Jurkat, Clone E6-1 (cell line): ENCODE data around the gene TULP1.
A peak's percentile ranks its signal among the peaks of the same experiment; 100 is the strongest.

Experiments
- DNase-seq: peaks from one replicate; pipeline ENCODE4 v3.0.0-alpha.2; 2011; ENCODE audit warnings: low read depth, low spot score
- H3K4me3 ChIP-seq: 2 replicates; pipeline ENCODE4 v1.5.1; 2011; ENCODE audit warnings: mild to moderate bottlenecking, low read length, control low read depth, moderate library complexity

The TULP1 gene

GRCh38 chr6:35473075-35473849 lies 39.4 kb downstream of the TULP1 start:
- no peak for DNase-seq
- no peak overlapping the region for H3K4me3 ChIP-seq

DNA sequence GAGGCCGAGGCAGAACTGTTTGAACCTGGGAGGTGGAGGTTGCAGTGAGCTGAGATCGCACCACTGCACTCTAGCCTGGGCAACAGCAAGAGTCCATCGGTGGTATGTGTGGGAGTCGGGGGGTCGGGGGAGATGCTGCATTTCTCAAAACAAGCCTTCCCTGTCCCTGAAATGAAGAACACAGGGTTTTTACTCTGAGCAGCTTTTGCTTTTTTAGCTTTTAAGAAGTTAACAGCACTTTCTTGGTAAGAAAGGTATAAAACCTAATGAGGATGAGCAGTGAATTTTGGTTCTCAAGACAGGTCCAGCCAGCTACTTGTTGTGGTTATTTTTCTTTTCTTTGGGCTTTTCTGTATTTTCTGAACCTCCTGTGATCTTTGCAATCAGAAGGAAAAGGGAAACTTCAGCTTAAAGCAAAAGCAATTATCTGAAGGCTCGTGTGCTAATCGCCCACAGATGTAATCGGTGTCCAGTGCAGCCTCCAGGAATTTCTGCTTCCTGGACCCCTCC lies 40.8 kb downstream of the TULP1 start:
- no peak for DNase-seq
- no peak overlapping the region for H3K4me3 ChIP-seq

DNA sequence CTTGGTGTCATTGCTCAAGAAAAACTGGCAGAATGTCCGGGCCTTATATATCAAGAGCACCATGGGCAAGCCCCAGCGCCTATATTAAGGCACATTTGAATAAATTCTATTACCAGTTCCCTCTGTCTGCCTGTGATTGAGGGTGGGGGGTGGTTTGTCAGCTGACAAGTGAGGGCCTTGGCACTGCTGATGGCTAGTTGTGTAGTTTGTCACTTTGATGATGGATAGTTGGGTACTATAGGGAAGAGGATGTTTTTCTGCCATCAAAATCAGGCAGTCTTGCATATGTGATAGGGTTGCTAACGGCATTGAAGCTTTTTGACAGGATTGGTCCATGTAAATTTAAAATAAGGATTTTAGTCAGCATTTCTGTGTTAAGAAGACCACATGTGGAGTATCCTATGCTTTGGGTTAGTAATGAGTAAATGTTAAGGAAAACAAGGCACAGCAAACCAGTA lies 42.0 kb downstream of the TULP1 start:
- DNase-seq = no peak
- H3K4me3 ChIP-seq = no peak overlapping the region

- DNase-seq = no peak
- peak overlapping the region; percentile 94 for H3K4me3 ChIP-seq
Observed at GRCh38 chr6:35469751-35470662, 42.7 kb downstream of the TULP1 start.

GRCh38 chr6:35468980-35469750 lies 43.5 kb downstream of the TULP1 start:
- no peak for DNase-seq
- peak overlapping the region; percentile 94 for H3K4me3 ChIP-seq

DNA sequence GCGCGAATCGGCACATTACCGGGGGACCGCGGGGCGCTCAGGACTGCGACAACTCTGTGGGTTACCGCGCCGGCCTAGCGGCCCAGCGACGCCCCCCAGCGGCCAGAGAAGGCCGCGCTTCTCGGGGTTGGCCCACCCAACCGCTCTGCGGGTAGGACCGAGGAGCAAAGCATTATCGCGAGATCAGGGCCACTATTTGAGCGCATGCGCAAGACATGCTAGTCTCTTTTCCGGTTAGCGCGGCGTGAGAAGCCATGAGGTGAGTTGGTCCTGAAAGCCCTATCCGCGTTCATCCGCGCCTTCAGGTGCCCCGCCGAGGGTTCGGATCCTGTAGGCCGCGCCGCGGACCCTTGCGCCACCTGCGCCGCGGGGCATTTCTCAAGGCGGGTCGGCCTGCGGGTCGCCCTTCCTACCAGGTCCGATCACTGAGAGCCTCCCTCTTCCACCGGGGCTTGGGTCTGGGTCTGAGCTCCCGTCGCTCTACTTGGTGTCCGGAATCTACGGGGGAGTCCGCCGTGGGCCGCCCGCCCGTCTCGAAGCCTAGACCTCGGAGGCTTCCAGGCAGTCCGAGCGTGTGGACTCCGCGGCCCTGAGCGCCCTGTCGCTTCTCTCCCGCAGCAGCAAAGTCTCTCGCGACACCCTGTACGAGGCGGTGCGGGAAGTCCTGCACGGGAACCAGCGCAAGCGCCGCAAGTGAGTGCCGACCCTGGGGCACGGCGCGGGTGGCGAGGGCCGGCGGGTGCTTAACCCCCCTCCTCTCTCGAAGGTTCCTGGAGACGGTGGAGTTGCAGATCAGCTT lies 44.3 kb downstream of the TULP1 start, which contains the start of gene RPL10A:
Gene RPL10A, plus strand, starts transcription at position 221 of the 799 bp plus-strand sequence. Its CDS starts 34 bp downstream, at position 255.
- peak within 1 kb of the TSS; percentile 94 for H3K4me3 ChIP-seq
- DNase-seq = peak; percentile 98

DNA sequence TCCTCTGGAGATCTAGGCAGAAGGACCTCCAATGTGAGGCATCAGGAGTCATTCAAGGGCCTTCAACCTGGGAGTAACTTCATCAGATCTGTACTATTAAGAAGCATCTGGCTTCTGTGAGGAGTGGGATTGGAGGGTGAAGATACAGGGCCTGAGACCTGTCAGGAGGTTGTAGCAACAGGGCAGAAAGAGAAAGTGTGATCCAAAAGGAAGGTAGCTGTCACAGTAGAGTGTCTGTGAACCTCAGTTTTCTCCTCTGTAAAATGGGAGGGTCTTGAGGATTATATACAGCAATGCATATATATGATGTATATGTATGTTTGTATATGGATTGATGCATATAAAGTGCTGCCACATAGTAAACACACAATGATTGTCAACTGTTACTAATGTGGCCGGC lies 47.0 kb downstream of the TULP1 start:
- no peak for DNase-seq
- H3K4me3 ChIP-seq = no peak overlapping the region

DNA sequence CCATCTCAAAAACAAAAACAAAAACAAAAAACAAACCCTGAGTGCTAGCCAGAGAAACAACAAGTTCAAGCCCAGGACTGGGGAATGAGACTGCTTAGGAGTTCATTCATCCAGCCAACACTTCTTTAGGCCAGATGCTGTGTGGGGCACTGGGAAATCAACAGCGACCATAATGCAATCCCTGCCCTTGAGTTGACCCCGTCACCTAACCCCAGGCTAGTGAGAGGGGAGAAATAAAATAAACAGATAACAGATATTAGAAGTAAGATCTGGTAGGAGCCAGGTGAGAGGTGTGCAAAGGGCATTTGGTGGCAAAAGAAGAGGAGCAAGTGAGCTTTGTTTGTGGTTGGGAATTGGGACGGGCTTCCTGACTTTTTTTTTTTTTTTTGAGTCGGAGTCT lies 49.4 kb downstream of the TULP1 start:
- no peak overlapping the region for H3K4me3 ChIP-seq
- DNase-seq = no peak

GRCh38 chr6:35461270-35461669 lies 51.4 kb downstream of the TULP1 start:
- H3K4me3 ChIP-seq = no peak overlapping the region
- DNase-seq = no peak

DNA sequence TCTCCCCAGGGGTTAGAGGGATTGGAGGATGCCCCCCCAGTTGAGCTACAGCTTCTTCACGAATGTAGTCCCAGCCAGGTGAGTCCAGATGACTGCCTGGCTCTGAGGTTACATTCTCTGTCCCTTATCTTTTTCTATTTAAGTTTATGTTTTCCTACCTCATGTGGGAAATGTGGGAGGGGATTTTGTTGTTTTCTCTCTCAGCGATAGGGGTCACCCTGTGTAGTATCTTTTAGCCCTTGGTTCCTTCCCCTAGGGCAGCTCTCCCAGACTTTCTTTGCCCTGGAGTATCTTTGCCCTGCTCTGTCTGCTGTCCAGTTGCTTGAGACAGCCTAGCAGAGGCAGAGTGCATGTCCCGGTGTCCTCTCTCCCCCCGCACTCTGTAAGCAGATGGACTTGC lies 54.8 kb downstream of the TULP1 start:
- no peak overlapping the region for H3K4me3 ChIP-seq
- DNase-seq = no peak

DNA sequence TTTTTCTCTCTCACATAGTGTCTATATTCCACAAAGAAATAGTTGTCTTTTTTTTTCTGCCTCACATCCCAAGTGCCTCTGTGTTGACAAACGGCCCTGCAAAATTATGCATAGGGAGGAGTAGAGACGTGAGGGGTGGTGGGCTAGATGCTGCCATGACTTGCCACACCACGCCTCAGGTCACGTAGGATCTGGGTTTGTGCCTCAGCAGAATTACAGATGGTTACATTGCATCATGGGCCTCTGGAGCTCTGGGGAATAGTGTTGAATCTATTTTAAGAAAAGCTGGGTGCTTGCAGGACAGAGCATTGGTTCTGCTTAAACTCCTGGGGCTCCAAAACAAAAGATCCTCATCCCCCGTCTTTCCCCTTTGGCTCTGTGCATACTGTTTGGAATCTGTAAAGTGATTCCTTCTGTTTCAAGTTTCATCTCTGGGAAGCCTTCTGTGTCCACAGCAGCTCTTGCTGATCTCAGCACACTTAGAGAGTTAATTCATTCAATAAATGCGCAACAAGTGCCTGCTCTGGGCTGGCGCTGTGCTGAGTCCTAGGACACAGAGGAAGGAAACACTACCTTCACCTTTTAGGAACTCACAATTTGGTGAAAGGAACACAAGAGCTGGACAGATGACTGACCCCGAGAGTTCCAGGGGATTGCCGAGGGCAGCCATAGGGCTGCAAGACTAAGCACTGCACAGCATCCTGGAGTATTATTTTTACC lies 58.1 kb downstream of the TULP1 start:
- H3K4me3 ChIP-seq = no peak overlapping the region
- no peak for DNase-seq

GRCh38 chr6:35453236-35453635 lies 59.5 kb downstream of the TULP1 start:
- peak overlapping the region; percentile 62 for H3K4me3 ChIP-seq
- DNase-seq = no peak

DNA sequence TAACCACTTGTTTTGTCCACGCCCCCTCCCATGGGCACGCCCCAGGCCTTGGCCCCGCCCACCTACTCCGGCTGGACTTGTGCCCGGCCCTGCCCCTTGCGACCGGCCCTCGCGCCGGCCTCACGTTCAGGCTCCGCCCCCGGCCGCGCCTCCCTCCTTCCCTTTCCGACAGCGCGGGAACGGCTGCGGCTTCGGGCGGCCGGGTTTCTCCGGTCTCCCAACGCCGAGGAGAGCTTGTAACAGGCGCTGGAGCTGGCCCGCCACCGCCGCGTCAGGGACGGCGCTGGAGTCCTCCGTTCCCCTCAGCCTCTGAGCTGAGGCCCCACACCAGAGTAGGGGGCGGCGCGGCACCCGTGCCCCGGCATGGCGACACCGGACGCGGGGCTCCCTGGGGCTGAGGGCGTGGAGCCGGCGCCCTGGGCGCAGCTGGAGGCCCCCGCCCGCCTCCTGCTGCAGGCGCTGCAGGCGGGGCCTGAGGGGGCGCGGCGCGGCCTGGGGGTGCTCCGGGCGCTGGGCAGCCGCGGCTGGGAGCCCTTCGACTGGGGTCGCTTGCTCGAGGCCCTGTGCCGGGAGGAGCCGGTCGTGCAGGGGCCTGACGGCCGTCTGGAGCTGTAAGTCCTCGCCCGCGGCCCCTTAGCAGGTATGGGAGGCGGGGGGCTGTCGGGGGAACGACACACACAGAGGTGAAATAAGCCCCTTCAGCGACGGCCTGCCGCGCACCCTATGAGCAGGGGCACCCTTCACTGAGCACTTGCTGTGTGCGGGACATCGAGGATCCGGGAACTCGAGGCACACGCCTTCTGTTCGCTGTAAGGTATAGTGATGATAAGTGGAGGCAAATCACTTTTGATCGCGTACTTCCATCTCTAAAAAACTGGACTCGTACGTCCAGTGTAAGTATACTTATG lies 60.3 kb downstream of the TULP1 start, which contains the start of gene FANCE:
Gene FANCE, plus strand, starts transcription at position 156 of the 908 bp plus-strand sequence. Its CDS starts 208 bp downstream, at position 364.
- DNase-seq = peak; percentile 72
- peak within 1 kb of the TSS; percentile 62 for H3K4me3 ChIP-seq

DNA sequence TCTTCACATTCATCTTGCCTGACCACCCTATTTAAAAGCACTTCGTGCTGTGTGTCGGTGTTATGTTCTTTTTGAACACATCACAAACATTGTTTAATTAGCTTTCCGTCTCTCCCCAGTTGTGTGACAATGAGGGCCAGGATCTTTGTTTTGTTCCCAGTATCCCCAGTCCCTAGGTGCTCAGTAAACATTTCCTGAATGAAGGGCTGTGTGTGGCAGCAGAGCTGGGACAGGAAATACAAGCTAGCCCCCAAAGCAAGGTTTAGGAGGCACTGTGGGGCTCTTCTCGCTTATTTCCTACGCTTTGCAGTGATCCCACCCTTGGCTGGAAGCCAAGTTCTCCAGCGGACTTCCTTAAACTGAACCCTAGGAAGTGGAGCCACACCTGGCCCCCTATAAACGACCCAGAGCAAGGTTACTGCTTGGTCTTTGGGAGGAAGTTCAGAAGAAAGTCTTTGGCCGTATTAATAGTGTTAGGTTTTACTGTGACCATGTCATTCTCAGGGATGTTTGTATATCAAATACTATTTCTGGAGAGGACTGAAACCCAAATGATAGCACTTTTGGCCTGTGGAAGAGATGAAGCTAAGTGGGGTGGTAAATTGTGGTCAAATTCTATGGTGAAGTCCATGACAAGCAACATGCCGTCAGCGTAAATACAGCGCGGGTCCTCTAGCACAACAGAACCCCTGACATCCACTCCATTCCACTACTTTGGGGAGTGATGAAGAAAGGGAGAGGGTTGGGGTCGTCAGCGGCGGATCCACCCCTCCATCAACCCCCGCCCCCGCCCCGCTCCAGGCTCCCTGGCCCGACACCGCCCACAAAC lies 61.1 kb downstream of the TULP1 start:
- H3K4me3 ChIP-seq = peak overlapping the region; percentile 62
- no peak for DNase-seq

GRCh38 chr6:35449287-35449881 lies 63.3 kb downstream of the TULP1 start:
- DNase-seq = peak; percentile 64

More at GRCh38 chr6:35449287-35449881, 63.3 kb downstream of the TULP1 start:
- no peak overlapping the region for H3K4me3 ChIP-seq
